Tibial artery (tissue), 4 donors: Measurements from ENCODE around the gene EPB41.

Experiments used
- DNase-seq, 2 donors: peaks; one replicate each; pipeline ENCODE4 v3.0.0-alpha.2; 2019
- H3K27ac ChIP-seq, 2 donors: fragments of 200-600 bp; sonication (generic) in 1 of 2; 1 replicate in 1 of 2; 2 replicates in 1 of 2; pipeline ENCODE4 v1.5.1; 2018 to 2019; ENCODE audit warnings: mild to moderate bottlenecking in 1 of 2
- H3K27me3 ChIP-seq, 2 donors: fragments of 200-600 bp; sonication (generic) in 1 of 2; one replicate each; pipeline versions ENCODE4 v1.5.1 to v1.6.0; 2016 to 2019
- H3K36me3 ChIP-seq, 3 donors: fragments of 200-600 bp; sonication (generic) in 2 of 3; one replicate each; pipeline ENCODE4 v1.5.1; 2016 to 2019; ENCODE audit warnings: mild to moderate bottlenecking in 2 of 3
- H3K4me1 ChIP-seq, 4 donors: fragments of 200-600 bp; sonication (generic) in 2 of 4; 1 replicate in 3 of 4; 2 replicates in 1 of 4; pipeline ENCODE4 v1.5.1; 2016 to 2019
- H3K4me3 ChIP-seq, 2 donors: fragments of 200-600 bp; sonication (generic) in 1 of 2; 1 replicate in 1 of 2; 2 replicates in 1 of 2; pipeline ENCODE4 v1.5.1; 2018 to 2019; ENCODE audit warnings: mild to moderate bottlenecking in 2 of 2
- H3K9me3 ChIP-seq, 3 donors: fragments of 200-600 bp; sonication (generic) in 1 of 3; one replicate each; pipeline ENCODE4 v1.5.1; 2016 to 2019
- intact Hi-C: fragments of 100-400 bp; cut with DNase I; formaldehyde crosslinking; loops from one replicate; pipeline ENCODE4 v1.15.0; 2023; ENCODE audit warnings: low total_unique reads
- TF ChIP-seq, protein P1 (sequence below), 2 experiments: fragments of 200-600 bp in 1 of 2; fragments of 450-650 bp in 1 of 2; IDR thresholded peaks; one replicate each; pipeline ENCODE4 v1.5.1; 2017 to 2019; ENCODE audit warnings: antibody characterized with exemption in 2 of 2, mild to moderate bottlenecking in 1 of 2, moderate library complexity in 1 of 2

The EPB41 gene

DNA sequence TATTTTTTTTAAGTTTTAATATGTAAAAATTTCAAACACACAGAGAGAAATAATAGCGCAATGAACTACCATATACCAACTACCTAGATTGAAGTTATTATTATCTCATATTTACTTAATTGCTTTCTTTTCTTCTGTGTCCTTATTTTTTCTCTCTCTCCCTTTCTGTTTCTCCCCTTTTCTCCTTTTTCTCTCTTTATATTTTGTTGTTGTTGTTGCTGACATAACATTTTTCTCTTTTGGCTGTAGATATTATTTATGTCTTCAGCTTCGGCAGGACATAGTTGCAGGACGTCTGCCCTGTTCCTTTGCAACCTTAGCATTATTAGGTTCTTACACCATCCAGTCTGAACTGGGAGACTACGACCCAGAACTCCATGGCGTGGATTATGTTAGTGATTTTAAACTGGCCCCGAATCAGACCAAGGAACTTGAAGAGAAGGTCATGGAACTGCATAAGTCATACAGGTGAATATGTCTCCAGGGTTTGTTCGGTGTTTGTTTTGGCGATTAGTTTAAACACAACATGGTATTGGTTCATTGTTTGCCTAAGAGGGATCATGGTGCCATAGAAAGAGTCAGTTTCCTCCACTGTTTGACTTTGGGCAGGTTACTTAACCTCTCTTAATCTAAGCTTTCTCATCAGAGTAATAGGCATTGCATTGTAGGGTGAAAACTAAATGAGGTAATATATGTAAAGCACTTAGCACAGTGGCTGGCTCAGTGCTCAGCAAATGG lies 103.8 kb downstream of the EPB41 start:
- no peak overlapping the region for H3K27ac ChIP-seq
- H3K9me3 ChIP-seq: no peaks in the 10 kb centered on the region
- TF ChIP-seq, protein P1, sequence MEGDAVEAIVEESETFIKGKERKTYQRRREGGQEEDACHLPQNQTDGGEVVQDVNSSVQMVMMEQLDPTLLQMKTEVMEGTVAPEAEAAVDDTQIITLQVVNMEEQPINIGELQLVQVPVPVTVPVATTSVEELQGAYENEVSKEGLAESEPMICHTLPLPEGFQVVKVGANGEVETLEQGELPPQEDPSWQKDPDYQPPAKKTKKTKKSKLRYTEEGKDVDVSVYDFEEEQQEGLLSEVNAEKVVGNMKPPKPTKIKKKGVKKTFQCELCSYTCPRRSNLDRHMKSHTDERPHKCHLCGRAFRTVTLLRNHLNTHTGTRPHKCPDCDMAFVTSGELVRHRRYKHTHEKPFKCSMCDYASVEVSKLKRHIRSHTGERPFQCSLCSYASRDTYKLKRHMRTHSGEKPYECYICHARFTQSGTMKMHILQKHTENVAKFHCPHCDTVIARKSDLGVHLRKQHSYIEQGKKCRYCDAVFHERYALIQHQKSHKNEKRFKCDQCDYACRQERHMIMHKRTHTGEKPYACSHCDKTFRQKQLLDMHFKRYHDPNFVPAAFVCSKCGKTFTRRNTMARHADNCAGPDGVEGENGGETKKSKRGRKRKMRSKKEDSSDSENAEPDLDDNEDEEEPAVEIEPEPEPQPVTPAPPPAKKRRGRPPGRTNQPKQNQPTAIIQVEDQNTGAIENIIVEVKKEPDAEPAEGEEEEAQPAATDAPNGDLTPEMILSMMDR (IDR thresholded peaks at IDR 0.05): no peak
- DNase-seq: no peak
- no peaks in the 10 kb centered on the region for H3K27me3 ChIP-seq
- no peak overlapping the region for H3K4me3 ChIP-seq
- no peaks in the 10 kb centered on the region for H3K4me1 ChIP-seq
- intact Hi-C loops: no loop called here
- H3K36me3 ChIP-seq: peaks cover 0 to 10% (median 7%) of the 10 kb centered on the region in 3 donors

DNA sequence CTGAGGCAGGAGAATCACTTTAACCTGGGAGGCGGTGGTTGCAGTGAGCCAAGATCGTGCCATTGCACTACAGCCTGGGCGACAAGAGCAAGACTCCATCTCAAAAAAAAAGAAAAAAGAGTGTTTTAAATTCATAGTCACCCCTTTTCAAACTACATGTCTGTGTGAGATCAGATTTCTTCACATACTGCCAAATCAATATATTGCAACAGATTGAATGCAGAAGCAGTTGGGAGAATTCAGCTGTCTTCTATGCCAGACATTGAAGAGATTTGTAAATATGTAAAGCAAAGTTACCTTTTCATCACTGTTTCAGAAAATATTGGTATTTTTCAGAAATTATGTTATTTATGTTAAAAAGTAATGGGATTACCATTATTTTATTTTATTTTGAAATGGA lies 108.3 kb downstream of the EPB41 start:
- no peaks in the 10 kb centered on the region for H3K4me1 ChIP-seq
- TF ChIP-seq, protein P1 (IDR thresholded peaks at IDR 0.05): no peak
- no peak overlapping the region for H3K4me3 ChIP-seq
- no peaks in the 10 kb centered on the region for H3K27me3 ChIP-seq
- no peaks in the 10 kb centered on the region for H3K9me3 ChIP-seq
- DNase-seq: no peak
- peaks cover 0 to 10% (median 7%) of the 10 kb centered on the region in 3 donors for H3K36me3 ChIP-seq
- intact Hi-C loops: no loop called here
- no peak overlapping the region for H3K27ac ChIP-seq

DNA sequence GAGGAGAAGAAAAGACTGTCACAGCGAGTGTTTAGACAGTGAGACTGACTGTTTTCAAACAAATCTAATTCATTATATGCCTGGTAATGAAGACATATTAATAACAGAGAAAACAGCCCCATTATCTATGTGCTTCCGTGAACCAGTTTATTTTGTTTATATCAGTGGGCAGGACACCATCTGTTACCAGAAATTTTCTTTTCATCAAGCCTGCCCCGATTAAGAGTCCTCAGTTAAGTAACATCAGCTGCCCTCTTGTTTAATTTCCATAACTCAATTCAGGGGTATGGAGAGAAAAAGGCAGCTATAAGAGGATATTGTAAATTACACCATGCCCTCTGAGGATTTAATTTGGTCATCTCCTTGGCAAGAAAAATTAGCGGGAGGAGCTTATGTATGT lies 115.3 kb downstream of the EPB41 start:
- TF ChIP-seq, protein P1 (IDR thresholded peaks at IDR 0.05): no peak
- no peaks in the 10 kb centered on the region for H3K27me3 ChIP-seq
- H3K36me3 ChIP-seq: peaks cover 0 to 21% (median 0%) of the 10 kb centered on the region in 3 donors
- H3K9me3 ChIP-seq: no peaks in the 10 kb centered on the region
- no peak overlapping the region for H3K4me3 ChIP-seq
- intact Hi-C loops: loop anchor here (10.0 kb wide), 2 partner anchors 175 to 235 kb away; no protein-coding TSS in a partner anchor
- DNase-seq: no peak
- no peaks in the 10 kb centered on the region for H3K4me1 ChIP-seq
- H3K27ac ChIP-seq: no peak overlapping the region

GRCh38 chr1:29032841-29033240 lies 118.5 kb downstream of the EPB41 start:
- Histone ChIP-seq H3K27me3 (no peaks in the 10 kb centered on the region), H3K4me3 (no peak overlapping the region), H3K4me1 (no peaks in the 10 kb centered on the region), H3K27ac (no peak overlapping the region), H3K36me3 (peaks cover 0 to 21% (median 0%) of the 10 kb centered on the region in 3 donors), H3K9me3 (no peaks in the 10 kb centered on the region)
- TF ChIP-seq, protein P1 (IDR thresholded peaks at IDR 0.05): no peak
- DNase-seq: no peak
- intact Hi-C loops: loop anchor here (10.0 kb wide), 2 partner anchors 172 to 238 kb away; no protein-coding TSS in a partner anchor

DNA sequence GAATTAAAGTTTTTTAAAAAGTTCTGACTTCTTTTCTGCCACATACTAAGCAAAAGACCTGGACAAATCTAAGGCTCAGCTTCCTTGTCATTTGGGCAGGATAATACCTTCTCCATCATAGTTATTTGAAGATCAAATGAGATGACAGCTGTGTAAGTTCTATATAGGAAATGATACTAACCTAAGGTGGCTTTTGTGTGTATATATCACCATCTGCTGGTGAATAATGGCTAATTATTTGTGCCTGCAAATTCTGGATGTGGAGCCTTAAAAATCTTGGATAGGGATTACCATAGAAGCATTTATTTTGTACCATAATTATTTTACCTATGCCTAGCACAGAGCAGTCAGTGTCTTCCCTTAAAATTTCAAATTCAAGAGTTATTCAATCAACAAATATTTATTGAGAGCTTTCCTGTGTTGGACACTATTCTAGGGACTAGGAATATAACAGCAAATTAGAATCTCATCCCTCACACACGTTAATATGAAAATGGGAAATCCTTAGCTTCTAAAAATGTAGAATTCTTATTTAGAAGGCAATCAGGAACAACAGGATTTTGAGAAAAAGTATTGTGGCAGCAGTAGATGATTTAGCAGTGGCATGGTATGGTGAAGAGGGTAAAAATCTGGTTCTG lies 119.6 kb downstream of the EPB41 start:
- H3K27me3 ChIP-seq: no peaks in the 10 kb centered on the region
- H3K36me3 ChIP-seq: peaks cover 0 to 21% (median 0%) of the 10 kb centered on the region in 3 donors

More for the DNA sequence above, 119.6 kb downstream of the EPB41 start:
- H3K4me1 ChIP-seq: no peaks in the 10 kb centered on the region
- intact Hi-C loops: loop anchor here (1.0 to 10.0 kb wide), 3 partner anchors 152 to 239 kb away; no protein-coding TSS in a partner anchor
- no peak for DNase-seq
- no peaks in the 10 kb centered on the region for H3K9me3 ChIP-seq
- H3K4me3 ChIP-seq: no peak overlapping the region
- H3K27ac ChIP-seq: no peak overlapping the region
- TF ChIP-seq, protein P1 (IDR thresholded peaks at IDR 0.05): peak; percentile 63 to 77
